Stimulated activated naive CD4-positive, alpha-beta T cell (primary cell): ENCODE results near the gene L3MBTL4.
"Not testable (repeated sequence)": the region's sequence is repeated elsewhere in the genome, so short reads cannot be mapped to it uniquely, and the experiment has no call there.

Experiments used
- DNase-seq, 6 experiments: peaks; one replicate each; lab custom pipeline; 2025; lab: John Stamatoyannopoulos, UW

L3MBTL4 gene

GRCh38 chr18:6406075-6406909 is 8.4 kb downstream of the L3MBTL4 start:
- no peak for DNase-seq

GRCh38 chr18:6405237-6406074 is 9.3 kb downstream of the L3MBTL4 start:
- DNase-seq, result no peak

GRCh38 chr18:6404834-6405233 is 9.9 kb downstream of the L3MBTL4 start:
- DNase-seq, result no peak

GRCh38 chr18:6401687-6402086 is 13.0 kb downstream of the L3MBTL4 start:
- no peak for DNase-seq

GRCh38 chr18:6399776-6400175 is 14.9 kb downstream of the L3MBTL4 start:
- no peak for DNase-seq

GRCh38 chr18:6397931-6398566 is 16.7 kb downstream of the L3MBTL4 start:
- DNase-seq, result no peak

- DNase-seq, result no peak
These were observed 17.9 kb downstream of the L3MBTL4 start for GRCh38 chr18:6396847-6397246.

- DNase-seq, result no peak
These were observed 18.4 kb downstream of the L3MBTL4 start for GRCh38 chr18:6396276-6396675.

- DNase-seq, result no peak
These were observed 25.7 kb downstream of the L3MBTL4 start for GRCh38 chr18:6389005-6389404.

- DNase-seq, result no peak
These were observed 31.7 kb downstream of the L3MBTL4 start for GRCh38 chr18:6382963-6383362.

GRCh38 chr18:6377473-6377872 is 37.2 kb downstream of the L3MBTL4 start:
- not testable (repeated sequence) for DNase-seq

- no peak for DNase-seq
These were observed 38.1 kb downstream of the L3MBTL4 start for GRCh38 chr18:6376433-6377229.

- no peak for DNase-seq
These were observed 39.7 kb downstream of the L3MBTL4 start for GRCh38 chr18:6374935-6375529.

GRCh38 chr18:6374340-6374739 is 40.4 kb downstream of the L3MBTL4 start:
- DNase-seq, result no peak

GRCh38 chr18:6373187-6373586 is 41.5 kb downstream of the L3MBTL4 start:
- no peak for DNase-seq

- no peak for DNase-seq
These were observed 43.6 kb downstream of the L3MBTL4 start for GRCh38 chr18:6370886-6371635.

GRCh38 chr18:6370410-6370809 is 44.3 kb downstream of the L3MBTL4 start:
- no peak for DNase-seq

- DNase-seq, result no peak
These were observed 46.7 kb downstream of the L3MBTL4 start for GRCh38 chr18:6368017-6368416.

GRCh38 chr18:6367208-6367607 is 47.5 kb downstream of the L3MBTL4 start:
- DNase-seq, result no peak

- no peak for DNase-seq
These were observed 47.9 kb downstream of the L3MBTL4 start for GRCh38 chr18:6366776-6367175.

GRCh38 chr18:6365385-6365784 is 49.3 kb downstream of the L3MBTL4 start:
- no peak for DNase-seq
